RWPE2 (cell line): ENCODE data around the gene TEN1.

ENCODE experiments used
- ATAC-seq: fragments of 200-7000 bp; cut with Tn5 transposase; 3 replicates; pipeline ENCODE4 v1.9.1; 2021; ENCODE audit warnings: low read depth
- DNase-seq: peaks from one replicate; pipeline ENCODE4 v3.0.0-alpha.2; 2020; ENCODE audit warnings: low spot score
- H3K27ac ChIP-seq: fragments of 450-650 bp; 2 replicates; pipeline ENCODE4 v1.5.1; 2017; ENCODE audit warnings: mild to moderate bottlenecking; ENCODE audit not compliant: poor library complexity, severe bottlenecking
- H3K27me3 ChIP-seq: fragments of 250-450 bp; sonication (Bioruptor Pico); 2 replicates; pipeline ENCODE4 v1.5.1; 2021; ENCODE audit warnings: mild to moderate bottlenecking, moderate library complexity; ENCODE audit not compliant: insufficient read depth, poor library complexity, severe bottlenecking
- H3K36me3 ChIP-seq: fragments of 250-450 bp; sonication (Bioruptor Pico); 2 replicates; pipeline ENCODE4 v1.5.1; 2020; ENCODE audit warnings: low read depth, mild to moderate bottlenecking, moderate library complexity
- H3K4me1 ChIP-seq: fragments of 250-450 bp; sonication (Bioruptor Pico); 2 replicates; pipeline ENCODE4 v1.5.1; 2021; ENCODE audit warnings: mild to moderate bottlenecking, moderate library complexity; ENCODE audit not compliant: insufficient read depth, poor library complexity, severe bottlenecking
- H3K4me3 ChIP-seq: fragments of 250-450 bp; sonication (Bioruptor Pico); 2 replicates; pipeline ENCODE4 v1.5.1; 2021; ENCODE audit warnings: mild to moderate bottlenecking, moderate library complexity; ENCODE audit not compliant: severe bottlenecking
- H3K9me3 ChIP-seq: fragments of 250-450 bp; sonication (Bioruptor Pico); 2 replicates; pipeline ENCODE4 v1.5.1; 2021; ENCODE audit warnings: mild to moderate bottlenecking, moderate library complexity; ENCODE audit not compliant: severe bottlenecking
- CTCF ChIP-seq: fragments of 450-650 bp; IDR thresholded peaks from one replicate; pipeline ENCODE4 v1.5.1; 2017; ENCODE audit warnings: mild to moderate bottlenecking, moderate library complexity; ENCODE audit not compliant: poor library complexity, severe bottlenecking

TEN1 gene

GRCh38 chr17:75950421-75950820 is 28.6 kb upstream of the TEN1 start:
- no peaks in the 10 kb centered on the region for H3K27me3 ChIP-seq
- ATAC-seq = no peak
- peaks cover 58% of the 10 kb centered on the region for H3K36me3 ChIP-seq
- no peak overlapping the region for H3K4me3 ChIP-seq
- H3K9me3 ChIP-seq = no peaks in the 10 kb centered on the region
- H3K27ac ChIP-seq = no peak overlapping the region
- no peak for DNase-seq
- no peaks in the 10 kb centered on the region for H3K4me1 ChIP-seq
- no peak for TF ChIP-seq CTCF

- no peak for ATAC-seq
- Histone ChIP-seq H3K4me1 (no peaks in the 10 kb centered on the region), H3K9me3 (no peaks in the 10 kb centered on the region), H3K36me3 (peaks cover 63% of the 10 kb centered on the region), H3K4me3 (no peak overlapping the region), H3K27me3 (no peaks in the 10 kb centered on the region), H3K27ac (no peak overlapping the region)
- no peak for TF ChIP-seq CTCF
- DNase-seq = no peak
Observed at GRCh38 chr17:75950855-75951554, 28.0 kb upstream of the TEN1 start.

- H3K4me3 ChIP-seq = no peak overlapping the region
- H3K27me3 ChIP-seq = no peaks in the 10 kb centered on the region
- DNase-seq (no peak), ATAC-seq (no peak)
- peaks cover 22% of the 10 kb centered on the region for H3K36me3 ChIP-seq
- no peaks in the 10 kb centered on the region for H3K4me1 ChIP-seq
- no peak for TF ChIP-seq CTCF
- H3K27ac ChIP-seq = no peak overlapping the region
- no peaks in the 10 kb centered on the region for H3K9me3 ChIP-seq
Observed at GRCh38 chr17:75959051-75959838, 19.8 kb upstream of the TEN1 start.

- H3K36me3 ChIP-seq = peaks cover 22% of the 10 kb centered on the region
- ATAC-seq (no peak), DNase-seq (no peak)
- H3K4me3 ChIP-seq = no peak overlapping the region
- H3K9me3 ChIP-seq = no peaks in the 10 kb centered on the region
- no peak overlapping the region for H3K27ac ChIP-seq
- H3K27me3 ChIP-seq = no peaks in the 10 kb centered on the region
- H3K4me1 ChIP-seq = no peaks in the 10 kb centered on the region
- TF ChIP-seq CTCF = no peak
Observed at GRCh38 chr17:75959839-75960511, 19.1 kb upstream of the TEN1 start.
